Measurements from ENCODE around the gene HDAC11.

DNA sequence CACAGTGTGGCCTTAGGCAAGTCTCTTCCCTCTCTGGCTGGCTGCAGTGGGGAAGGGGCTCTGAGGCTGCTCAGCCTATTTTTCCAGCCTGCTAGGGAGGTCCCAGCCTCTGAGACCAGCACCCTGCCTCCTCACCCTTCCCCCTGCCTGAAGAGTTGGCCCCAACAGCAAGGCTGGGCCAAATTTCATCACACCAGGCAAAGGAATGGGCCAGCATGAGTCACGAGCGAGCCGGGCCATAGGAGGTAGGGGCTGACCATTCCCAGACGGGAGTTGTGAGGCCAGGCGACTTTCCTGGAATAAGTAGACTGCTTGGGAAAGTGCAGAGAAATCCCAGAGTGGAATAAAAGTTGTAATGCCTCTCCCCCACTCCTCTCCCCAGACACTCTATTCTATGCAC is 63.1 kb downstream of the HDAC11 start:
- TF ChIP-seq FOXM1 (IDR thresholded peaks at IDR 0.05; ENCODE audit: low read depth, low read length) (no peak), ESRRA (IDR thresholded peaks at IDR 0.05; ENCODE audit: low read length) (no peak), POLR2A (IDR thresholded peaks at IDR 0.05; ENCODE audit: low read depth, low read length) (no peak), RAD51 (IDR thresholded peaks at IDR 0.05) (no peak), SREBF2 (IDR thresholded peaks at IDR 0.05; ENCODE audit: low read length) (no peak), ETV6 (conservative IDR thresholded peaks at IDR 0.05 in 1 of 2, IDR thresholded peaks at IDR 0.05 in 1 of 2; ENCODE audit: borderline replicate concordance in 1 of 2, low read depth in 1 of 2) (no peak), NRF1 (conservative IDR thresholded peaks at IDR 0.05; ENCODE audit: low read depth, low read length) (no peak), KDM1A (IDR thresholded peaks at IDR 0.05; ENCODE audit: borderline replicate concordance) (no peak)
- TF ChIP-seq, protein P1, sequence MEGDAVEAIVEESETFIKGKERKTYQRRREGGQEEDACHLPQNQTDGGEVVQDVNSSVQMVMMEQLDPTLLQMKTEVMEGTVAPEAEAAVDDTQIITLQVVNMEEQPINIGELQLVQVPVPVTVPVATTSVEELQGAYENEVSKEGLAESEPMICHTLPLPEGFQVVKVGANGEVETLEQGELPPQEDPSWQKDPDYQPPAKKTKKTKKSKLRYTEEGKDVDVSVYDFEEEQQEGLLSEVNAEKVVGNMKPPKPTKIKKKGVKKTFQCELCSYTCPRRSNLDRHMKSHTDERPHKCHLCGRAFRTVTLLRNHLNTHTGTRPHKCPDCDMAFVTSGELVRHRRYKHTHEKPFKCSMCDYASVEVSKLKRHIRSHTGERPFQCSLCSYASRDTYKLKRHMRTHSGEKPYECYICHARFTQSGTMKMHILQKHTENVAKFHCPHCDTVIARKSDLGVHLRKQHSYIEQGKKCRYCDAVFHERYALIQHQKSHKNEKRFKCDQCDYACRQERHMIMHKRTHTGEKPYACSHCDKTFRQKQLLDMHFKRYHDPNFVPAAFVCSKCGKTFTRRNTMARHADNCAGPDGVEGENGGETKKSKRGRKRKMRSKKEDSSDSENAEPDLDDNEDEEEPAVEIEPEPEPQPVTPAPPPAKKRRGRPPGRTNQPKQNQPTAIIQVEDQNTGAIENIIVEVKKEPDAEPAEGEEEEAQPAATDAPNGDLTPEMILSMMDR (IDR thresholded peaks at IDR 0.05 in 2 of 3, conservative IDR thresholded peaks at IDR 0.05 in 1 of 3; ENCODE audit: control insufficient read depth in 2 of 3, extremely low read depth in 1 of 3, insufficient read depth in 1 of 3, low read depth in 3 of 3, low read length in 3 of 3): no peak
- TF ChIP-seq, protein P2, sequence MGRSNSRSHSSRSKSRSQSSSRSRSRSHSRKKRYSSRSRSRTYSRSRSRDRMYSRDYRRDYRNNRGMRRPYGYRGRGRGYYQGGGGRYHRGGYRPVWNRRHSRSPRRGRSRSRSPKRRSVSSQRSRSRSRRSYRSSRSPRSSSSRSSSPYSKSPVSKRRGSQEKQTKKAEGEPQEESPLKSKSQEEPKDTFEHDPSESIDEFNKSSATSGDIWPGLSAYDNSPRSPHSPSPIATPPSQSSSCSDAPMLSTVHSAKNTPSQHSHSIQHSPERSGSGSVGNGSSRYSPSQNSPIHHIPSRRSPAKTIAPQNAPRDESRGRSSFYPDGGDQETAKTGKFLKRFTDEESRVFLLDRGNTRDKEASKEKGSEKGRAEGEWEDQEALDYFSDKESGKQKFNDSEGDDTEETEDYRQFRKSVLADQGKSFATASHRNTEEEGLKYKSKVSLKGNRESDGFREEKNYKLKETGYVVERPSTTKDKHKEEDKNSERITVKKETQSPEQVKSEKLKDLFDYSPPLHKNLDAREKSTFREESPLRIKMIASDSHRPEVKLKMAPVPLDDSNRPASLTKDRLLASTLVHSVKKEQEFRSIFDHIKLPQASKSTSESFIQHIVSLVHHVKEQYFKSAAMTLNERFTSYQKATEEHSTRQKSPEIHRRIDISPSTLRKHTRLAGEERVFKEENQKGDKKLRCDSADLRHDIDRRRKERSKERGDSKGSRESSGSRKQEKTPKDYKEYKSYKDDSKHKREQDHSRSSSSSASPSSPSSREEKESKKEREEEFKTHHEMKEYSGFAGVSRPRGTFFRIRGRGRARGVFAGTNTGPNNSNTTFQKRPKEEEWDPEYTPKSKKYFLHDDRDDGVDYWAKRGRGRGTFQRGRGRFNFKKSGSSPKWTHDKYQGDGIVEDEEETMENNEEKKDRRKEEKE (IDR thresholded peaks at IDR 0.05): no peak
